ENCODE results near the gene GNPTG. TPM values are rescaled to one million over a fixed set of nuclear protein-coding genes. Genes with fewer than 3 reads are reported as not detected.

GNPTG gene
- total RNA-seq, 2 experiments from 2014 or later: 27.6 to 32.0 TPM

DNA sequence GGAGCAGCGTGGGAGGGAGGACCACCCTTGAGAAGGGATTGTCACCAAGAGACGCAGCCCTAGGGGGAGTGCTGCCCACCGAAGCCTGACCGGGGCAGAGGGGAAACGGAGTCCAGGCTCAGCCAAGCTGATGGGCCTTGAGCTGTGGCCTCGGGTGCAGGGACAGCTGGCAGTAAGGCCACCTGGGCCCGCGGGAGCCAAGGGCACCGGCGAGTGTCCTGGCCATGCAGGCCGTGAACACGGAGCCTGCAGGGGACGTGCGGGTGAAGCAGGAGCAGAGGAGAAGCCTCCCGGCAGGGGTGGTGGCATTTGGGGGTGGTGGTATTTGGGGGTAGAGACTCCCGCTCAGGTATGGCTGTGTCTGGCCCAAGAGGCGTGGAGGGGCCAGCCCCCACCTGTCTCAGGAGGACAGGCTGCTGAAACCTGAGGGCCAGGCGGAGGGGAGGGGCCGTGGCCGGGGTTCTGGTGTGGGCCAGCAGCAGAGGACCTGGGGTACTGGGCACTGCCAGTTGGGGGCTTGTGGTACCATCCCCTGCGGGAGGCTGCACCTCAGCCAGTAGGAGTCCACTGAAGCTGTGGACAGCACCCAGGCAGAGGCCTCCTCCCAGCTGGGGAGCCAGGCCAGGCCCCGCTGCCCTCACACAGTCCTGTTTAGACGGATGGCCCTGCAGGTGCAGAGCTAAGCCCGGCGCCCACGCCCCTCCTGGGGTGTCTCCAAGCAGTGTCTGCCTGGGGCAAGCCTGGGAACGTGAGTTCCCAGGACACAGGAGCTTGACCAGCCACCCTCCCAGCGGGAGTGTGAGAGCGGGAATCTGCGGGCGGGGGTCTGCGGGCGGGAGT lies 4.5 kb downstream of the GNPTG start:
- TF ChIP-seq, protein P1, sequence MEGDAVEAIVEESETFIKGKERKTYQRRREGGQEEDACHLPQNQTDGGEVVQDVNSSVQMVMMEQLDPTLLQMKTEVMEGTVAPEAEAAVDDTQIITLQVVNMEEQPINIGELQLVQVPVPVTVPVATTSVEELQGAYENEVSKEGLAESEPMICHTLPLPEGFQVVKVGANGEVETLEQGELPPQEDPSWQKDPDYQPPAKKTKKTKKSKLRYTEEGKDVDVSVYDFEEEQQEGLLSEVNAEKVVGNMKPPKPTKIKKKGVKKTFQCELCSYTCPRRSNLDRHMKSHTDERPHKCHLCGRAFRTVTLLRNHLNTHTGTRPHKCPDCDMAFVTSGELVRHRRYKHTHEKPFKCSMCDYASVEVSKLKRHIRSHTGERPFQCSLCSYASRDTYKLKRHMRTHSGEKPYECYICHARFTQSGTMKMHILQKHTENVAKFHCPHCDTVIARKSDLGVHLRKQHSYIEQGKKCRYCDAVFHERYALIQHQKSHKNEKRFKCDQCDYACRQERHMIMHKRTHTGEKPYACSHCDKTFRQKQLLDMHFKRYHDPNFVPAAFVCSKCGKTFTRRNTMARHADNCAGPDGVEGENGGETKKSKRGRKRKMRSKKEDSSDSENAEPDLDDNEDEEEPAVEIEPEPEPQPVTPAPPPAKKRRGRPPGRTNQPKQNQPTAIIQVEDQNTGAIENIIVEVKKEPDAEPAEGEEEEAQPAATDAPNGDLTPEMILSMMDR (IDR thresholded peaks at IDR 0.05): no peak
- intact Hi-C loops (cut with DNase I, micrococcal nuclease): no loop called here
- H3K4me1 Mint-ChIP-seq (ENCODE audit: low read depth): peaks cover 20% of the 10 kb centered on the region
- ChIA-PET CTCF (no interaction called here), POLR2A (no interaction called here)
- peaks cover 17% of the 10 kb centered on the region for H3K36me3 Mint-ChIP-seq (ENCODE audit: low read depth)
- no peak for ATAC-seq (ENCODE audit: poor library complexity)
- H3K27me3 Mint-ChIP-seq: no peaks in the 10 kb centered on the region
- H3K4me3 ChIP-seq (ENCODE audit: low read length): no peak overlapping the region
- H3K27ac Mint-ChIP-seq: no peak overlapping the region
- H3K36me3 ChIP-seq (ENCODE audit: insufficient read depth, low read length): peaks cover 8% of the 10 kb centered on the region
- H3K9me3 Mint-ChIP-seq: no peaks in the 10 kb centered on the region
- no peaks in the 10 kb centered on the region for H3K27me3 ChIP-seq (ENCODE audit: control insufficient read depth in 1 of 2, insufficient read depth in 2 of 2, low read length in 2 of 2)
- no peak for DNase-seq
- H3K4me1 ChIP-seq (ENCODE audit: insufficient read depth, low read length): peaks cover 35% of the 10 kb centered on the region
- H3K4me3 Mint-ChIP-seq: no peak overlapping the region
- no peaks in the 10 kb centered on the region for H3K9me3 ChIP-seq (ENCODE audit: control insufficient read depth in 1 of 2, insufficient read depth in 1 of 2, low read length in 2 of 2)
- no peak overlapping the region for H3K27ac ChIP-seq (ENCODE audit: low read depth in 1 of 2, low read length in 2 of 2)

DNA sequence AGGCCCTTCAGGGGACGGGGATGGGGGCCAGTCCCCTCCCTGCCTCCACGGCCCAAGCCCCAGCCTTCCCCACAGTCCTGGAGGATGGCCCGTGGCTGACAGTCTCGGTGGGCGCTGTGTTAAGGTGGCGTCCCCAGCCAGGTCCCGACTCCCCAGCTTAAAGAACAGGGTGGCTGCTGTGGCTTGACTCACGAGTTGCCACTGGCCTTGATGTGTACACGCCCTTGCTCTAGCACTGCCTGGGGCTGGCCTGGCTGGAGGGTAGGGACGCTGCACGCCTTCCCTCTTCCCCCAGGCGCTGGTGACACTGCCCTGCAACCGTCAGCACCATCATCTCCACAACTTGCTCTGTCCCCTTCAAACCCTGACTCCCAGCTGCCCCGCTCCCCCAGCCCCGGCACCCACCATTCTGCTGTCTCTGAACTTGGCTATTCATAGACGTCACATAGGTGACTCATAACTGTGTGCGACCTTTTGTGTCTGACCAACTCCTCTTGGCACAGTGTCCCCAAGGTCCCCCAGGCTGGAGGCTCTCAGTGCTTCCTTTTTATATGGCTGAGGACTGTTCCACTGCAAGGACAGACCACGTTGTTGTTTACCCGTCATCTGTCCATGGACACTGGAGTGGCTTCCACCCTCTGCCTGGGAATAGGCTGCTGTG lies 6.3 kb downstream of the GNPTG start:
- H3K27ac ChIP-seq (ENCODE audit: low read depth in 1 of 2, low read length in 2 of 2): no peak overlapping the region
- peaks cover 17% of the 10 kb centered on the region for H3K36me3 Mint-ChIP-seq (ENCODE audit: low read depth)
- H3K9me3 ChIP-seq (ENCODE audit: control insufficient read depth in 1 of 2, insufficient read depth in 1 of 2, low read length in 2 of 2): no peaks in the 10 kb centered on the region
- peaks cover 12% of the 10 kb centered on the region for H3K4me1 Mint-ChIP-seq (ENCODE audit: low read depth)
- no peaks in the 10 kb centered on the region for H3K27me3 Mint-ChIP-seq
- DNase-seq (no peak), ATAC-seq (ENCODE audit: poor library complexity) (no peak)
- TF ChIP-seq, protein P1 (IDR thresholded peaks at IDR 0.05): no peak
- intact Hi-C loops (cut with DNase I, micrococcal nuclease): no loop called here
- ChIA-PET POLR2A (no interaction called here), CTCF (no interaction called here)
- H3K27me3 ChIP-seq (ENCODE audit: control insufficient read depth in 1 of 2, insufficient read depth in 2 of 2, low read length in 2 of 2): no peaks in the 10 kb centered on the region
- peaks cover 21% of the 10 kb centered on the region for H3K4me1 ChIP-seq (ENCODE audit: insufficient read depth, low read length)
- H3K4me3 Mint-ChIP-seq: peak overlapping the region; percentile 25
- no peak overlapping the region for H3K4me3 ChIP-seq (ENCODE audit: low read length)
- H3K27ac Mint-ChIP-seq: no peak overlapping the region
- H3K36me3 ChIP-seq (ENCODE audit: insufficient read depth, low read length): peaks cover 24% of the 10 kb centered on the region
- no peaks in the 10 kb centered on the region for H3K9me3 Mint-ChIP-seq

DNA sequence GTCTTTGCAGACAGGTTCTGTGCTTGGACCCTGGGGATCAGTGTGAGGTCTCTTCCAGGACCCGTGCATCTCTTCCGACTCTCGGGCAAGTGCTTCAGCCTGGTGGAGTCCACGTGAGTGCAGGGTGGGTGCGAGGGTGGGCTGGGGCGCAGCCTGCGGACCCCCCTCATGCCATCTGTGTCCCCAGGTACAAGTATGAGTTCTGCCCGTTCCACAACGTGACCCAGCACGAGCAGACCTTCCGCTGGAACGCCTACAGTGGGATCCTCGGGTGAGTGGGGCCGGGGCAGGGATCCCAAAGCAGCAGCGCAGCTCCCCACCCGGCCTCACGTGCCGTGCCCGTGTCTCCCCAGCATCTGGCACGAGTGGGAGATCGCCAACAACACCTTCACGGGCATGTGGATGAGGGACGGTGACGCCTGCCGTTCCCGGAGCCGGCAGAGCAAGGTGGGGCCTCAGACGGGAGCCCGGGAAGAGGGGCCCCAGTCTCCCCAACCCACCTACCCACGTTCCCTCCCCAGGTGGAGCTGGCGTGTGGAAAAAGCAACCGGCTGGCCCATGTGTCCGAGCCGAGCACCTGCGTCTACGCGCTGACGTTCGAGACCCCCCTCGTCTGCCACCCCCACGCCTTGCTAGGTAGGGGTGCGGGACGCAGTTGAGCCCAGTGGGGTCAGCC lies 10.1 kb downstream of the GNPTG start:
- H3K27me3 ChIP-seq (ENCODE audit: control insufficient read depth in 1 of 2, insufficient read depth in 2 of 2, low read length in 2 of 2): no peaks in the 10 kb centered on the region
- H3K4me1 ChIP-seq (ENCODE audit: insufficient read depth, low read length): no peaks in the 10 kb centered on the region
- peaks cover 4% of the 10 kb centered on the region for H3K4me1 Mint-ChIP-seq (ENCODE audit: low read depth)
- no peak for ATAC-seq (ENCODE audit: poor library complexity)
- H3K36me3 ChIP-seq (ENCODE audit: insufficient read depth, low read length): peaks cover 55% of the 10 kb centered on the region
- DNase-seq: no peak
- intact Hi-C loops (cut with DNase I, micrococcal nuclease): no loop called here
- TF ChIP-seq, protein P1 (IDR thresholded peaks at IDR 0.05): no peak
- peaks cover 44% of the 10 kb centered on the region for H3K36me3 Mint-ChIP-seq (ENCODE audit: low read depth)
- ChIA-PET POLR2A (no interaction called here), CTCF (interaction anchor here (2.2 kb wide), 1 partner anchor 8 kb away, joined by 14 read pairs; no protein-coding TSS in a partner anchor)
- no peak overlapping the region for H3K4me3 ChIP-seq (ENCODE audit: low read length)
- no peaks in the 10 kb centered on the region for H3K9me3 Mint-ChIP-seq
- no peak overlapping the region for H3K27ac ChIP-seq (ENCODE audit: low read depth in 1 of 2, low read length in 2 of 2)
- H3K9me3 ChIP-seq (ENCODE audit: control insufficient read depth in 1 of 2, insufficient read depth in 1 of 2, low read length in 2 of 2): no peaks in the 10 kb centered on the region
- H3K4me3 Mint-ChIP-seq: no peak overlapping the region
- H3K27me3 Mint-ChIP-seq: no peaks in the 10 kb centered on the region
- H3K27ac Mint-ChIP-seq: no peak overlapping the region
